Tibial nerve (tissue), 4 donors: Measurements from ENCODE around the gene RBM44. TPM values are rescaled to one million over a fixed set of nuclear protein-coding genes. Genes with fewer than 3 reads are reported as not detected.

Experiments used
- DNase-seq, 2 donors: peaks; one replicate each; pipeline ENCODE4 v3.0.0-alpha.2; 2019; ENCODE audit warnings: low spot score in 2 of 2
- H3K27ac ChIP-seq, 4 donors: fragments of 200-600 bp; sonication (generic) in 3 of 4; one replicate each; pipeline ENCODE4 v1.5.1; 2017 to 2019; ENCODE audit warnings: mild to moderate bottlenecking in 1 of 4
- H3K27me3 ChIP-seq, 2 donors: fragments of 200-600 bp; sonication (generic) in 1 of 2; one replicate each; pipeline versions ENCODE4 v1.5.1 to v1.6.0; 2017 to 2019
- H3K36me3 ChIP-seq, 3 donors: fragments of 200-600 bp; sonication (generic); one replicate each; pipeline ENCODE4 v1.5.1; 2018 to 2019
- H3K4me1 ChIP-seq, 4 donors: fragments of 200-600 bp; sonication (generic) in 3 of 4; one replicate each; pipeline ENCODE4 v1.5.1; 2017 to 2019
- H3K4me3 ChIP-seq, 4 donors: fragments of 200-600 bp; sonication (generic) in 3 of 4; one replicate each; pipeline ENCODE4 v1.5.1; 2017 to 2019; ENCODE audit warnings: mild to moderate bottlenecking in 1 of 4, moderate library complexity in 1 of 4
- H3K9me3 ChIP-seq, 4 donors: fragments of 200-600 bp; sonication (generic) in 3 of 4; one replicate each; pipeline ENCODE4 v1.5.1; 2017 to 2019
- CTCF ChIP-seq, 5 experiments: fragments of 200-600 bp in 3 of 5; fragments of 450-650 bp in 2 of 5; sonication (generic) in 3 of 5; IDR thresholded peaks; one replicate each; pipeline ENCODE4 v1.5.1; 2016 to 2019; ENCODE audit warnings: antibody characterized with exemption in 5 of 5, mild to moderate bottlenecking in 3 of 5, moderate library complexity in 2 of 5
- EP300 ChIP-seq, 2 donors: sonication (generic); formaldehyde crosslinking; IDR thresholded peaks; one replicate each; pipeline ENCODE4 v1.6.1; 2017; ENCODE audit warnings: antibody characterized with exemption in 2 of 2, mild to moderate bottlenecking in 1 of 2
- POLR2A ChIP-seq, 2 donors: fragments of 450-650 bp; IDR thresholded peaks; one replicate each; pipeline ENCODE4 v1.6.1; 2017; ENCODE audit warnings: antibody characterized with exemption in 2 of 2, mild to moderate bottlenecking in 2 of 2, moderate library complexity in 2 of 2
- WGBS, 2 donors: methylation state at CpG; one replicate each; pipeline ENCODE4 v1.1.5; 2018; 5-methylcytosine and 5-hydroxymethylcytosine counted together
- total RNA-seq, 4 donors: library from RNA; depleted of rRNA; stranded (reverse); fragments of >200 nt; gene quantifications; one replicate each; pipeline ENCODE4 v1.1.0, GENCODE V29; 2016

RBM44 gene
- total RNA-seq, 4 donors from 2014 or later: under 0.01 to 0.59 (median 0.36) TPM

GRCh38 chr2:237873421-237873831 is 74.8 kb downstream of the RBM44 start:
- Histone ChIP-seq H3K27me3 (no peaks in the 10 kb centered on the region), H3K4me3 (no peak overlapping the region), H3K27ac (peak overlapping the region in 1 of 4 donors; percentile 29), H3K4me1 (peaks cover 0 to 30% (median 7%) of the 10 kb centered on the region in 4 donors), H3K36me3 (no peaks in the 10 kb centered on the region), H3K9me3 (no peaks in the 10 kb centered on the region)
- 45 to 48% methylated on average over 11 of the region's 11 CpGs for WGBS, 2 donors
- peak in 1 of 2 donors; percentile 5 for DNase-seq
- no peak for TF ChIP-seq EP300 (IDR thresholded peaks at IDR 0.05)
- TF ChIP-seq CTCF (IDR thresholded peaks at IDR 0.05): no peak
- TF ChIP-seq POLR2A (IDR thresholded peaks at IDR 0.05): no peak

GRCh38 chr2:237873897-237874551 is 75.4 kb downstream of the RBM44 start:
- WGBS, 2 donors: 74 to 84% methylated on average over 5 to 10 of the region's 14 CpGs
- Histone ChIP-seq H3K9me3 (no peaks in the 10 kb centered on the region), H3K36me3 (no peaks in the 10 kb centered on the region), H3K27me3 (no peaks in the 10 kb centered on the region), H3K27ac (peak overlapping the region in 2 of 4 donors; percentile 16 to 36), H3K4me3 (no peak overlapping the region), H3K4me1 (peaks cover 0 to 26% (median 7%) of the 10 kb centered on the region in 4 donors)
- TF ChIP-seq CTCF (IDR thresholded peaks at IDR 0.05) (no peak), EP300 (IDR thresholded peaks at IDR 0.05) (no peak), POLR2A (IDR thresholded peaks at IDR 0.05) (no peak)
- peak in 1 of 2 donors; percentile 1 for DNase-seq

- H3K27me3 ChIP-seq: no peaks in the 10 kb centered on the region
- H3K36me3 ChIP-seq: no peaks in the 10 kb centered on the region
- 76 to 77% methylated on average over 7 of the region's 7 CpGs for WGBS, 2 donors
- H3K4me1 ChIP-seq: peaks cover 0 to 26% (median 7%) of the 10 kb centered on the region in 4 donors
- peak in 1 of 2 donors; percentile 10 for DNase-seq
- no peaks in the 10 kb centered on the region for H3K9me3 ChIP-seq
- H3K4me3 ChIP-seq: no peak overlapping the region
- peak overlapping the region in 2 of 4 donors; percentile 38 to 54 for H3K27ac ChIP-seq
- TF ChIP-seq POLR2A (IDR thresholded peaks at IDR 0.05) (no peak), EP300 (IDR thresholded peaks at IDR 0.05) (no peak)
Measured at GRCh38 chr2:237874585-237875161, 76.1 kb downstream of the RBM44 start.

DNA sequence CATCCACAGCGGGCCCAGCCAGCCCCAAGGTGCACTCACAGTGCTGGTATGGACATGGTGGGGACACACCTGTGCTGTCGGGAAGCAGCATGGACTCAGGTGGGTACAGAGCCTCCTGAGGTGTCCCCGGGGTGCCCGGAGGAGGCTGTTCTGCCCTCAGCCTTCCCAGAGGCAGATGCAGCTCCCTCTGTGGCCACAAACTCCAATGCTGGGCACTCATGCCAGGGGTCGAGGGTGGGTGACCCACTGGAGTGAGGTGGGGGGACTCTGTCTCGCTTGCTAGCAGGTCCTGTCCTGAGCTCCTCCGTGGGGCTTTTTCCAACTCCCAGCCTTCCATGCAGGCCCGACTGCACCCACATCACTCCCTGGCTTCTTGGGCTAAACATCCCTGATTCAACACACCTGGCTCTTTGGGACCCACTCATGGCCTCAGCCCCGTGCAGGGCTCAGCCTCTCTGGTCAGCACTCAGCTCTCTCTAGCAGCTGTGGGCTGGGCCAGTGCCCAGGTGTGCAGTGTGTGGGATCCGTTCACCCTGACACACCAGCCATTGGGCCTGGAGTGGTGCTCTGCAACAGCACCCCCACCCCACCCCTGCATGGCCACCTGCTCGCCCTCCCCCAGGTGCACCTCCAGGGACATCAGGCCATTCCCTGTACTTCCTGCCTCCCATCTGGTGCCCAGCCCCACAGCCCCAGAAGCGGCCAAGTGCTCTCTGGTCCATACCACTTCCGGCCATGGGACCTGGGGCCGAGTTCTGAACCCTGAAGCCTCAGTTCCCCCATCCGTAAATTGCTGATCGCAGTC is 76.9 kb downstream of the RBM44 start:
- no peak overlapping the region for H3K4me3 ChIP-seq
- DNase-seq: peak in 1 of 2 donors; percentile 10
- H3K9me3 ChIP-seq: no peaks in the 10 kb centered on the region
- H3K27me3 ChIP-seq: no peaks in the 10 kb centered on the region
- H3K4me1 ChIP-seq: peaks cover 0 to 26% (median 7%) of the 10 kb centered on the region in 4 donors
- WGBS, 2 donors: 89 to 94% methylated on average over 12 to 15 of the region's 16 CpGs
- no peaks in the 10 kb centered on the region for H3K36me3 ChIP-seq
- H3K27ac ChIP-seq: peak overlapping the region in 1 of 4 donors; percentile 54
- TF ChIP-seq CTCF (IDR thresholded peaks at IDR 0.05): no peak
- no peak for TF ChIP-seq EP300 (IDR thresholded peaks at IDR 0.05)
- no peak for TF ChIP-seq POLR2A (IDR thresholded peaks at IDR 0.05)

- DNase-seq: no peak
- WGBS, 2 donors: 78 to 84% methylated on average over 10 to 14 of the region's 14 CpGs
- no peaks in the 10 kb centered on the region for H3K9me3 ChIP-seq
- peaks cover 0 to 26% (median 7%) of the 10 kb centered on the region in 4 donors for H3K4me1 ChIP-seq
- H3K4me3 ChIP-seq: no peak overlapping the region
- H3K27me3 ChIP-seq: no peaks in the 10 kb centered on the region
- TF ChIP-seq POLR2A (IDR thresholded peaks at IDR 0.05): no peak
- no peak for TF ChIP-seq EP300 (IDR thresholded peaks at IDR 0.05)
- TF ChIP-seq CTCF (IDR thresholded peaks at IDR 0.05): no peak
- peak overlapping the region in 2 of 4 donors; percentile 62 to 79 for H3K27ac ChIP-seq
- H3K36me3 ChIP-seq: no peaks in the 10 kb centered on the region
Measured at GRCh38 chr2:237876061-237876526, 77.5 kb downstream of the RBM44 start.
